Posterior vena cava (tissue), 2 donors: ENCODE results near the gene GBP3. TPM values are rescaled to one million over a fixed set of nuclear protein-coding genes. Genes with fewer than 3 reads are reported as not detected.
"Not testable (repeated sequence)": the region's sequence is repeated elsewhere in the genome, so short reads cannot be mapped to it uniquely, and the experiment has no call there.

ENCODE experiments used
- DNase-seq: peaks from one replicate; pipeline ENCODE4 v3.0.0-alpha.2; 2020; ENCODE audit warnings: low spot score
- intact Hi-C, 2 donors: fragments of 100-400 bp; cut with DNase I; formaldehyde crosslinking; loops; one replicate each; pipeline versions ENCODE4 v1.14.1 to v1.14.2; 2022 to 2023
- long read RNA-seq, 2 donors: library from polyadenylated mRNA; unstranded; transcript quantifications; one replicate each; pipeline ENCODE4 v2.0.0, GENCODE V29; 2020 to 2021
- total RNA-seq, 2 donors: library from RNA; stranded (reverse); fragmentation: NEBNext Ultra II Directional; extraction: Animal tissue kit (Norgen Biotek cat#: 25700); gene quantifications; one replicate each; pipeline ENCODE4 v1.2.1, GENCODE V29; 2021
- donor health status: DM: yes; HTN: yes; CAD: no.
- donor health status: DM: yes; HTN: yes; CAD: no.

The GBP3 gene, protein sequence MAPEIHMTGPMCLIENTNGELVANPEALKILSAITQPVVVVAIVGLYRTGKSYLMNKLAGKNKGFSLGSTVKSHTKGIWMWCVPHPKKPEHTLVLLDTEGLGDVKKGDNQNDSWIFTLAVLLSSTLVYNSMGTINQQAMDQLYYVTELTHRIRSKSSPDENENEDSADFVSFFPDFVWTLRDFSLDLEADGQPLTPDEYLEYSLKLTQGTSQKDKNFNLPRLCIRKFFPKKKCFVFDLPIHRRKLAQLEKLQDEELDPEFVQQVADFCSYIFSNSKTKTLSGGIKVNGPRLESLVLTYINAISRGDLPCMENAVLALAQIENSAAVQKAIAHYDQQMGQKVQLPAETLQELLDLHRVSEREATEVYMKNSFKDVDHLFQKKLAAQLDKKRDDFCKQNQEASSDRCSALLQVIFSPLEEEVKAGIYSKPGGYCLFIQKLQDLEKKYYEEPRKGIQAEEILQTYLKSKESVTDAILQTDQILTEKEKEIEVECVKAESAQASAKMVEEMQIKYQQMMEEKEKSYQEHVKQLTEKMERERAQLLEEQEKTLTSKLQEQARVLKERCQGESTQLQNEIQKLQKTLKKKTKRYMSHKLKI
- 10 to 100 TPM; 15.3 to 28.4 TPM for total RNA-seq
- long read RNA-seq, donor 1, partial matches to known transcripts = 3 of 6 reads
- long read RNA-seq, donor 1, other reads (novel, unspliced or antisense) = 1 of 6 reads
- long read RNA-seq, donor 2, partial matches to known transcripts = 3 of 5 reads
- long read RNA-seq, donor 2, other reads (novel, unspliced or antisense) = 2 of 5 reads

DNA sequence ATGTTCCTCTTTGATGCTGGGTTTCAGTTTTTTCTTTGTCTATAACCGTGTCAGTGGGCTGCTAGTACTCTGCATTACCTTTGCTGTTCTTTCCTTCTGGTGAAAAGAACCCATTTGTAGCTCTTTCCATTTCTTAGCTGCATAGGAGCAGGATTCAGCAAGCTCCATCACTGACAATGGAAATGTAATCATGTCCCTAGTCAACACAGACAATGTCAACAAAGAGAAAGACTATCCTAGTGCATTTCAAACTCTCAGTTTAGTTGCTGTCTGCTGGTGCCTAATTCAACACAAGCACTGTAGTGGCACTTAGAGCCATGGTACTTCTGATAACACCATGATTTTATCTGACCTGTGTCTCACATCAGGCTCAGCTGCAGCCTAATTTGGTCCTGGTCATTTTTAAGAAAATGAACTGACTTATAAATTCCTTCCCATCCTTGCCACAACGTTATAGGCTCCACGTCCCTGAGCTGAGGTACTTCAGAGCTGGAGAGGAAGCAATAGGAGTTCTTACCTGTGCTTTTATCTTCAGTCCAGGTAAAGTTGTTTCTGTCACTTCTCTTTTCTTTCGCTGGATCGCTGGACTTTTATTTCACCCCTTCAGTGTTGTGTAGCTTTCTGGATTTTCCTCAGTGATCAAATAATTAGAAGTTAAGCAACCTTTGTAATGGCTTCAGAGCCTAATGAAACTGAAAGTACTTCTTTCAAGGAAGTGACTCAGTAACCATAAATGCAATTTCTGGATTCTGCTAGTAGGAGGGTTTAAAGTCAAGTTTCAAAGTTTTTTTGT is at the start of gene GBP3:
TSS of gene GBP3 (minus strand) at position 700 of the 793 bp plus-strand sequence. CDS start 2,145 bp downstream, outside the sequence.
- no peak for DNase-seq
- intact Hi-C loops = no loop called here

DNA sequence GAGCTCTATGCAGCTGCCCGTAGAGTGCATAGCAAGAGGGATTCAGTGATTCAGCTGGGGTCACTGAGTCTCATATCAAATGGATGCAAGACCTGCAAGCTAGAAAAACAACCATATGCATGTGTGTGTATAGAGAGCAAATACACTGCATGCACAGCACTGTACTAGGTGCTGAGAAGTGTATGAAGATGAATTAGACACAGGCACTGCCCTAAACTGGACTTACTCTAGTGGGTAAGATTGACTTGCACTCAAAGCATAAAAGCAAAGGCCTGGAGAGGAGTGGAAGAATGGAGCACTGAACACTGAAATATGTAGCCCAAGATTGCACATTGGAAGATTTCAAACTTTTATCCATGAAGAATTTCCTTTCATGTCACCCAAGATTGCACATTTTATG is 47.8 kb upstream of the GBP3 start:
- no peak for DNase-seq
- intact Hi-C loops = no loop called here

DNA sequence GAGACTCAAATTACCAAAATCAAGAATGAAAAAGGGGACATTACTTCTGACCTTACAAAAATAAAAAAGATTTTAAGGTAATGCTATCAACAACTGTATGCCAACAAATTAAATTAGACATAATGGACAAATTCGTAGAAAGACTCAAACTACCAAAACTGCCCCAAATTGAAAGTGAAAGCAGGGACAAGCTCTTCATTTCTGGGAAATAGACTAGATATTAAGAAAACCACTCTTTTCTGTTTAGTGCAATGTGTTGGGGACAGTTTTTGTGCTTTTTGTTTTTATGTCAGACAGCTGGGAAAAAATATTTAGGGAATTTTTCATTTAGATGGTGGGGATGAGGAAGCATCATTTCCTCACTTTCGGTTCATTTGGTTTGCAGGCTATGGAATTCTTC is 47.3 kb upstream of the GBP3 start:
- intact Hi-C loops = no loop called here
- no peak for DNase-seq

DNA sequence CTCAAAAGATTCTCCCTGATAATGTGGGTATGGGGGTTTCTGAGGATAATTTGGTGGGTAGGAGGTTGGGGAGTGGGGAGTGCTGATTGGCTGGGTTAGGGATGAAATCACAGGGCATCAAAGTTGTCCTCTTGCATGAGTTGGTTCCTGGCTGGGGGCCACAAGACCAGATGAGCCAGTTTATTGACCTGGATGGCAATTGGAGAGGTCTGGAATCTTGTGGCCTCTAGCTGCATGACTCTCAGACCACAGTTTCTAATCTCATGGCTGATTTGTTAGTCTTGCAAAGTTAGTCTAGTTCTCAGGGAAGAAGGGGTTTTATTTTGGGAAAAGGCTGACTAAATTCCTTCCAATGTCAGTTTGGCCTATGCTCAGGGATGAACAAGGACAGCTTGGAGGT is 45.6 kb upstream of the GBP3 start:
- intact Hi-C loops = no loop called here
- no peak for DNase-seq

DNA sequence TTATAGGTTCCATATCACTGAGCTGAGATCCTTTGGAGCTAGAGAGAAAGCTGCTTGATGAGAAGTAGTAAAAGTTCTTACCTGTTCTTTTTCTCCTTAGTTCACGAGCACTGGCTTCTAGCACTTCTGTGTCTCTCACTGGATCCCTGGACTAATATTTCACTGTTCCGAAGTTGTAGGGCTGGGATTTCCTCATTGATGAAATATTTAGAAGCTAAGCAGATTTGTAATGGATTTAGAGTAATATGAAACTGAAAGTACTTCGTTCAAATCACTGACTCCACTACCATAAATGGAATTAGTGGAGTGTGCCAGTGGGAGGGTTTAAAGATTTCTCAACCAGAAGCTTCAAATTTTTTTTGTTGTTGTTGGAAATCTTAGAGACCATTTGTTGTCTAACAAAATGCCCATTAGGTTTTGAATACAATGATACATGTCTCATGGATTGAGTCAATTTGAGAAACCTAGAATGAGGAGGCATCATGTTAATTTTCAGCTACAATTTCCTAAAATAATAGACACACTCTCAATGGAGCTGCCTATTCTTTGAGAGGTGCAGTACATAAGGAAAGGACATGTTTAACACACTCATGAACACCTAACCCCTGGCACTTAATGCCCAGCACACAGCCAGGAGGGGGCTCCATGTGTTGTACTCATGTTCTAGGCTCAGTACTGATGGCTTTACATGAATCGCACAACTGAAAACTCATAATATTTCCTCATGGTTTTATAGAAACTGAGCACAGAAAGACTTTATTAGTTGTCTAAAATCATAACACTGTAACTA is 42.6 kb upstream of the GBP3 start, which contains the start of gene GBP1:
TSS of gene GBP1 (minus strand) at position 130 of the 790 bp plus-strand sequence. CDS start 1,974 bp downstream, outside the sequence.
- intact Hi-C loops = no loop called here
- no peak for DNase-seq

DNA sequence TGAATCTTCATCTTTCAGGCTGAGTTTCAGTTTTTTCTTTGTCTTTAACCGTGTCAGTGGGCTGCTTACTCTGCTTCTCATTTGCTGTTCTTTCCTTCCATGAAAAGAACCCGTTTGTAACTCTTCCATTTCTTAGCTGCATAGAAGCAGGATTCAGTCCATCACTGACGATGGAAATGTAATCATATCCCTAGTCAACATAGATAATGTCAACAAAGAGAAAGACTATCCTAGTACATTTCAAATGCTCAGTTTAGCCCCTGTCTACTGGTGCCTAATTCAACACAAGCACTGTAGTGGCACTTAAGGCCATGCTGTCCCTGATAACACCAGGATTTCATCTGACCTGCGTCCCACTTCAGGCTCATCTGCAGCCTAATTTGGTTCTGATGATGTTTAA is 42.0 kb upstream of the GBP3 start:
- DNase-seq = no peak
- intact Hi-C loops = no loop called here

DNA sequence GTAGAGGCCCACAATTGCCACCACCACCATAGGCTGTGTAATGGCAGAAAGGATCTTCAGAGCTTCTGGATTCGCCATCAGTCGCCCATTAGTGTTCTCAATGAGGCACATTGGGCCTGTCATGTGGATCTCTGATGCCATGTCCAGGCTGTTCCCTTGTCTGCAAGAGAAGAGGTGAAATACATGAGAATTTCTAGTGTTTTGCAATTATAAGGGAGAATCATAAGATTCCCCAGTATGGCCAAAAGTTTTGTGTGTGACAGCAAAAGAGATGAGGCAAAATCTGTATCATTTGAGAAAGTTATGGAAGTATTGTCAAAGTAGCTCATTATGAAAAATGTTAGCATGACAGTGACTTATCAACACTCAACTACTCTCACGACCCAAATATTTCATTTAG is 40.4 kb upstream of the GBP3 start:
- intact Hi-C loops = no loop called here
- no peak for DNase-seq

DNA sequence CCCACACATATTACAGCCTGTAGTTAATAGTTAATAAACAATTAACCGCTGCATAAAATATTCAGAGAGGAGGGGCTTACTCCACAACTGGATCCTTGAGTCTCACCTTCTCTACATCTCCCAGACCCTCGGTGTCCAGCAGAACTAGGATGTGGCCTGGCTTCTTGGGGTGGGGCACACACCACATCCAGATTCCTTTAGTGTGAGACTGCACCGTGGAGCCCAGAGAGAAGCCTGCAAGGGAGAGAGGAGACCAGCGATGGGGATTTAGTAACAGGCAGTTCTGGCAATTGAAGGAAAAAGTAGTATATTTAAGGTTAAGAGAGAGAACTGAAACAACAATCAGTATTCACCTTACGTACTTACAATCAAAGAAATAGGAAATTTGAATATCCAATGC is 37.4 kb upstream of the GBP3 start:
- intact Hi-C loops = no loop called here
- no peak for DNase-seq

DNA sequence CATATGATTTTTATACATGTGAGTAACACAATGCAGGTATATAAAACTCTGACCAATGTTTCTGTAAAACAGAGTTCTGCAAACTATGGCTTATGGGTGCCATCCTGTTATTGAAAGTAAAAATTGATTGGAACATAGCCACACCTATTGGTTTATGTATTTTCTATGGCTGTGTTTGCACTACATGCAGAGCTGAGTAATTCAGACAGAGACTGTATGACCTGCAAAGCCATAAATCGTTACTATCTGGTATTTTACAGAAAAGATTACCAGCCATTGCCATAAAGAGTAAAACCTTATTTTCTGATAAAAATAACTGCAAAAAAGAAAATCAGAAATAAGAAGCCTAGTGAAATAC is 29.3 kb upstream of the GBP3 start:
- no peak for DNase-seq
- intact Hi-C loops = no loop called here

DNA sequence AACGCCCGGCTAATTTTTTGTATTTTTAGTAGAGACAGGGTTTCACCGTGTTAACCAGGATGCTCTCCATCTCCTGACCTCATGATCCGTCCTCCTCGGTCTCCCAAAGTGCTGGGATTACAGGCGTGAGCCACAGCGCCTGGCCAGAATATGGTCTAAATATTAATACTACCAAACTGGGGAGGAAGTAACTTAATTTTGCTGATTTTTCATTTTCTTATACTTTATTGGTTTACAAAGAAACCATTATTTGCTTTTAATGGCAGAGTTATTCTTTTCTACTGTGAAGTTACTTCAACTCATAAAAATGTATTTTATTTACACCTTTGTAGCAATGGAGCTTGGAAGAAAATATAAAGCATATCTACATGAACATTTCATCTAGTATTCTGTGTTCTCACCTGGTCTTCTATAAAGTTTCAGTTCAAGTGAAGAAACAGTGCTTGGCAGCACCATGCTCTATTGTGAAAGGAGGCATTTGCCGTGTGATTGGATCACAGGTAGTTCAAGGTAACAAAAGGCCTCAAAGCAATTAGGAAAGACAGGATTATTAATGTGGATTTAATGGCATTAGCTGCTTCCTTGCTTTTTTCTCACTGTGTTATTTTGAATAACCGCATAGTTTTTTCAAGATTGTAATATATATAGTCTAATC is 28.8 kb upstream of the GBP3 start:
- intact Hi-C loops = no loop called here
- no peak for DNase-seq

DNA sequence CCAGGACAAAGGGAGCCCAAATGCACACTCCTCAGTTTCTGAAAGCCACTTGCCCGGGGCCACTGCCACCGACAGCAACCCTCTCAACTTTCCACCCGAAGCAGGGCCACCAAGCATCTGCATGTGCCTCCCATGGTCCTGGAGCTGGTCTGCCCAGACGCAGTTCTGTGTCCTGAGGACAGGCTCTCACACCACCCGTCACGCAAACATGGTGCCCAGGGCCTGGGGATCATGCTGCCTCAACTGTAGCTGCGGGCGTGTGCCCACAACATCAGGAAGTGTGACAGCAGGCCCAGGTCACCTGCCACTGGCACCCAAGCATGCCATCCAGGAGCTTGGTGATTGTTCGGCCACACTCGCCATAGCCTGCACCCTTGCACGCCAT is 28.0 kb upstream of the GBP3 start:
- no peak for DNase-seq
- intact Hi-C loops = no loop called here

DNA sequence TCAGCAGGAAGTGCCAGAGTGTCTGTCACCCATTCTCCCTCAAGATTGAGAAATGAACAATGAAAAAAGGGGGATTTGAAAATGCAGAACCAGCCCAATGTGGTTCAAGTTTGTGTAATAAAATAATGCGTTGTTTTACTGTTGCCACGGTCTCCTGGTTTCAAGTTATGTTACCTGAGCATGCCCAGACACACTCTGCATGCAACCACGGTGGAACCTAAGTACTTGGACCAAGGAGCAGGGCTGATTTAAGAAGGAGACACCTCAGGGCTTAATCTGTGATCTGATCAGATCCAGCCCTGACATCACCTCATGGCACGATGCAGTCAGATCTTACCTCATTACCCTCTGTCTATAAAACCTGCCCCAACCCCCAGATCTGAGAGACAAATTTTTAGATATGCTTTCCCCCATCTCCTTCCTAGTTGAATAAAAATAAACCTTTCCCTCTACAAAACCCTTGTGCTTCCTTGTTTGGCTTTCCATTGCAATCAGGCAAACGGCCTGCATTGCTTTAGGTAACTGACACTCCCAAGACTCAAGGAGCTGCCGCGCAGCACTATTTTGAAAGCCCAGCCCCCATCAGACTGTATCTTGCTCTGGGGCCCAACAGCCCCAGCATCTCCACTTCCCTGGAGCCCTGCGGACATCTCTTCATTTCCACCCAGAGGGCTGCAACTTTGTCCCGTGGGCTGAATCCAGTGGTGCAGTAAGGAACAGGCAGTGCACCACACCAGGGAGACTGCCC is 27.4 kb upstream of the GBP3 start:
- intact Hi-C loops, DNase-seq: not testable (repeated sequence)

DNA sequence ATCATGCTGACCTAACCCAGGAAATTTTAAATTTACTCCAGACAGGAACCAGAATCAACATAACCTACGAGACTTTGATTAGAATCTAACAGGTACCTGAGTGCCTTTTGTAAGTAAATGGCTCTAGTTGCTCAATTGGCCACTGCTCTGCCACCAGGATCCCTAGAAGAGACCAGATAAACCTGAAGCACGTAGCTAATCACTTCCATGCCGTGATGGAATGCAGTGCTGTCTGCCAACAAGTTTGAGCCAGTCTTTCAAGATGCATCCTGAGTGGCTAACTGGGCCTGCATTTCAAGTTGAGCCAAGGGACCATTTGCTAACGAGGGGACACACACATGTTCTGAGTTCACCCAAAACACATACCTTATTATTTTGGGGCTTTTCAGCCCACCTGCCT is 26.5 kb upstream of the GBP3 start:
- intact Hi-C loops, DNase-seq: not testable (repeated sequence)

DNA sequence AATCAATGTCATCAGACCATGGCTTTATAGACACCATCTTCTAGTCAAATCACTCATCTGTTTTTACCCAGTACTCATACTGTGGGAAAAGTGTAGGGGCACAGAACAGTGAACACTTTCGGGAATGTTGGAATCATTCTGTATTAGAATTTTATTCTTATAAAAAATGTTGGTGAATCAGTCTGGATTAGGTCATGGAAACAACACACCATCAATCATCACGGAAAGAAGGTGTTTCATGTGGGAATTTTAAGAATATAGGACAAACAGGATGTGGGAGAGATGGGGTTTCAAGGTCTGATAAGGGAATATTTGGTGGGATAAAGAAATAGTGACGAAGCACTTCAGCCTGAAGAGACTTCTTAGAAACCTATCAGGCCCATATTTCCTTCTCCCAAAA is 25.1 kb upstream of the GBP3 start:
- DNase-seq = no peak

DNA sequence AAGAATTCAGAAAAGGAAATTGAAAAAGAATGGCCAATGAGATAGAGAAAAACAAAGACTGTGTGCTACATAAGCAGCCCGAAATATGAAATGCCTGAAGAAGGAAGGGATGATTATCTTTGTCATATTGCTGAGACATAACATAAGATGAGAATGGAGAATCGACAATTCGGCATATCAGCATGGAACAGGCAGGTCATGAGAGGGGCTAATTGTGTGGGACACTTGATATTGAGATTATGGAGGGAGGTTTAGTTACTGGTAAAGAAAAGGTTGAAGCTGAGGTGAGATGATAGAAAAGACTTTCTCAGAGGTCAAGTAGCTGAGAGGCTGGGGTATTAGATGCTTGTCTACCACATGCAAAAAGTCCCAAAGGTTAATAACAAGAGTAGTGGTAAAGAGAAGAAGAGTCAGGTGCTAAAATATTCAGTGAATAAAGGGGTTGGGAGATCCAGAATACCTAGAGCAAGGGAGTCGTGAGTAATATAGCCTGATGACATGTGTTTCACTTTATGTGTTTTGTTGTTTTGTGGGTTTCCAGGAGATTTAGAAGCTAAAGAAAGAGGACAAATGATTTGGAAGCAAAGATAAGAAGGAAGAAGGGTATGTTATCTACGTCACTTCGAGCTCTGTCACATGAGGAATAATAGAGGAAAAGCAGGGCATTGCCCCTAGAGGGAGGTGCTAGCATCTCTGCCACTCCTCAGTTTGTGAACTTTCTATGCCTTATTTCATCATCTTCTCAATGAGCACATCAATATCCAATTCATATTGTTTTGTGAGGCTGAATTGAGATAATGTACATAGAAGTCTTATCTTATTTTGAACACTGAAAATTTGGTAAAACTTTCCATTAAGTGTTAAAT is 23.9 kb upstream of the GBP3 start:
- intact Hi-C loops, DNase-seq: not testable (repeated sequence)

More for the DNA sequence above, 25.1 kb upstream of the GBP3 start:
- intact Hi-C loops = no loop called here

DNA sequence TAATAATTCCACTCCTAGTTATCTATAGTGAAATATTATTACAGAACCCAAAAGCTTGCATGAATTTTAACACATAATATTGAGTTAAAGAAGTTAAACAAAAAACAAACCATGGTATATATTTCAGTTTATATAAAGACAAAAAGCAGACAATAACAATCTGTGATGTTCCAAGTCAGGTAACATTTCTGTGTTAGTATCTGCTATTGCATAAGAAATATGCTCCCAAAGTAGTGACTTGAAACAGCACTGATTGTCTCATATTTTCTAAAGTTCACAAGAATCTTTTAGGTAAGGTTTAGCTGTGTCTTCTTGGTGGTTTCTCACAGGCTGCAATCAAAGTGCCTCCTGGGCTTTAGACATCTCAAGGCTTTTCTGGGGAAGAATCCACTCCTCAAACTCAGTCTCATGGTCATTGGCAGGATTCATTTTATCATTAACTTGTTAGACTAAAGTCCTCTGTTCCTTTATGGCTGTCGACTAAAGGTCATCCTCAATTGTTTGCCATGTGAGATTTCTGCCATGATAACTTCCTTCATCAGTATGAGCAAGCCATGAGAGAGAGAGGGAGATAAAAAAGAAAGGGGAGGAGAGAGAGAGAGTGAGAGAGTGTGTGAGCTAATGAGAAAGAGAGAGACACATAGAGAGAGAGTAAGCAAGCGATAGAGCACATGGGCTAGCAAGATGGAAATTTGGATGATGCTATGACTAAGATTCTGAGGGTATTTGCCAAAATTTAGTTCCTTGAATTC is 22.5 kb upstream of the GBP3 start:
- intact Hi-C loops = loop anchor here in 1 of 2 donors (5.0 kb wide), 1 partner anchor 797 kb away; no protein-coding TSS in a partner anchor
- no peak for DNase-seq
